HepG2 (cell line): ENCODE data around the gene SUSD6. TPM values are rescaled to one million over a fixed set of nuclear protein-coding genes. Genes with fewer than 3 reads are reported as not detected.

Experiments used
- ATAC-seq: fragments of 200-7000 bp; cut with Tn5 transposase; 3 replicates; pipeline ENCODE4 v1.9.1; 2020; ENCODE audit warnings: mild to moderate bottlenecking, moderate library complexity
- BruUV-seq: library from RNA; stranded (reverse); fragments of 400-500 nt; replicated peaks from 2 replicates; lab custom pipeline; 2021; lab: Mats Ljungman, UMichigan
- CTCF ChIA-PET: fragments of 300-600 bp; formaldehyde crosslinking; extraction: SDS; loops from one replicate; lab custom pipeline; 2021; ENCODE audit warnings: low total read pairs, inconsistent platforms, low intra/inter-chr PET ratio; lab: Yijun Ruan, JAX
- POLR2A ChIA-PET: fragments of 350-600 bp; sonication (Branson Sonifier 250); formaldehyde crosslinking; loops from one replicate; lab custom pipeline; 2020; ENCODE audit warnings: antibody characterized with exemption, inconsistent platforms; lab: Yijun Ruan, JAX
- DNase-seq: peaks from one replicate; pipeline ENCODE4 v3.0.0-alpha.2; 2015; ENCODE audit warnings: low spot score
- FAIRE-seq: peaks from 3 replicates; lab custom pipeline; 2011; peaks lifted over from hg19 to GRCh38; lab: Jason Lieb, UNC
- H2AFZ ChIP-seq: one replicate; pipeline ENCODE4 v1.6.1; 2011; ENCODE audit warnings: low read length, inconsistent platforms
- H3K27ac ChIP-seq: fragments of 300-600 bp; 3 replicates; pipeline ENCODE4 v1.8.0; 2011; ENCODE audit warnings: mixed run types, mild to moderate bottlenecking, mixed read lengths, low read length, inconsistent platforms; ENCODE audit not compliant: insufficient read depth; ENCODE audit errors: extremely low read length
- H3K27me3 ChIP-seq, 2 experiments: fragments of 200-600 bp in 1 of 2; 2 replicates in 1 of 2; 3 replicates in 1 of 2; pipeline versions ENCODE4 v1.6.0 to v1.8.0; 2011; ENCODE audit warnings: low read length in 2 of 2, mild to moderate bottlenecking in 2 of 2, moderate library complexity in 2 of 2, inconsistent platforms in 1 of 2; ENCODE audit not compliant: insufficient read depth in 2 of 2, control insufficient read depth in 1 of 2
- H3K36me3 ChIP-seq, 2 experiments: fragments of 200-600 bp in 1 of 2; replicated peaks in 1 of 2; 2 replicates in 1 of 2; 3 replicates in 1 of 2; pipeline versions ENCODE4 v1.5.1 to v1.8.0; 2011; ENCODE audit warnings: low read length in 2 of 2, inconsistent platforms in 1 of 2; ENCODE audit not compliant: insufficient read depth in 2 of 2, control insufficient read depth in 1 of 2
- H3K4me1 ChIP-seq: 2 replicates; pipeline ENCODE4 v1.5.1; 2012; ENCODE audit warnings: low read length, inconsistent platforms; ENCODE audit not compliant: insufficient read depth
- H3K4me2 ChIP-seq: 2 replicates; pipeline ENCODE4 v1.6.0; 2011; ENCODE audit warnings: low read depth, low read length, inconsistent platforms
- H3K4me3 ChIP-seq, 3 experiments: fragments of 200-600 bp in 1 of 3; sonication (generic), shearing (Covaris generic) in 1 of 3; replicated peaks in 1 of 3; 2 replicates each; pipeline ENCODE4 v1.5.1; 2011 to 2016; ENCODE audit warnings: low read length in 3 of 3, inconsistent platforms in 2 of 3, low read depth in 2 of 3, mild to moderate bottlenecking in 2 of 3, control low read depth in 1 of 3, mixed read lengths in 1 of 3; ENCODE audit not compliant: insufficient read depth in 1 of 3
- H3K79me2 ChIP-seq: one replicate; pipeline ENCODE4 v1.6.1; 2011; ENCODE audit warnings: low read length, inconsistent platforms; ENCODE audit not compliant: insufficient read depth
- H3K9ac ChIP-seq: 2 replicates; pipeline ENCODE4 v1.6.0; 2011; ENCODE audit warnings: mild to moderate bottlenecking, low read depth, low read length, inconsistent platforms; ENCODE audit not compliant: insufficient read depth
- H3K9me3 ChIP-seq: 2 replicates; pipeline ENCODE4 v1.5.1; 2012; ENCODE audit warnings: mild to moderate bottlenecking, low read length
- H4K20me1 ChIP-seq: 2 replicates; pipeline ENCODE4 v1.6.0; 2011; ENCODE audit warnings: inconsistent platforms, mild to moderate bottlenecking, low read length, moderate library complexity; ENCODE audit not compliant: insufficient read depth
- CHCHD3 ChIP-seq: sonication (generic); formaldehyde crosslinking; IDR thresholded peaks from 2 replicates; pipeline ENCODE4 v1.8.0; 2022; ENCODE audit warnings: mild to moderate bottlenecking, missing genetic modification reagents, moderate library complexity
- HCFC1 ChIP-seq: fragments of 150-350 bp; IDR thresholded peaks from 2 replicates; pipeline ENCODE4 v1.6.1; 2014; ENCODE audit warnings: low read depth, low read length
- HDAC1 ChIP-seq: sonication (generic); formaldehyde crosslinking; IDR thresholded peaks from 2 replicates; pipeline ENCODE4 v1.5.1; 2020; ENCODE audit warnings: mild to moderate bottlenecking, missing genetic modification reagents
- HMG20A ChIP-seq: IDR thresholded peaks from 2 replicates; pipeline ENCODE4 v1.6.1; 2016; ENCODE audit warnings: borderline replicate concordance
- MEF2D ChIP-seq: sonication (generic); formaldehyde crosslinking; IDR thresholded peaks from 2 replicates; pipeline ENCODE4 v1.5.1; 2020; ENCODE audit warnings: mild to moderate bottlenecking, missing genetic modification reagents
- ZNF281 ChIP-seq: sonication (generic); formaldehyde crosslinking; IDR thresholded peaks from 2 replicates; pipeline ENCODE4 v1.4.0; 2020; ENCODE audit warnings: missing genetic modification reagents, borderline replicate concordance
- ZNF460 ChIP-seq: sonication (generic); formaldehyde crosslinking; IDR thresholded peaks from 2 replicates; pipeline ENCODE4 v1.5.1; 2020; ENCODE audit warnings: missing genetic modification reagents, mild to moderate bottlenecking, borderline replicate concordance
- ZNF768 ChIP-seq: sonication (generic); formaldehyde crosslinking; IDR thresholded peaks from 2 replicates; pipeline ENCODE4 v1.4.0; 2020; ENCODE audit warnings: missing genetic modification reagents
- WGBS: methylation state at CpG from one replicate; pipeline ENCODE4 v1.1.6; 2017; ENCODE audit warnings: low lambda C conversion rate; 5-methylcytosine and 5-hydroxymethylcytosine counted together
- in situ Hi-C: cut with HindIII; loops from 2 replicates; pipeline ENCODE4 v1.10.0; 2017; ENCODE audit warnings: low pct_unique_long_range_greater_than_20kb; ENCODE audit not compliant: extremely low pct_ligation_motif_present
- intact Hi-C: fragments of 100-400 bp; cut with micrococcal nuclease; formaldehyde crosslinking; loops from one replicate; pipeline ENCODE4 v1.10.0; 2022; ENCODE audit not compliant: unreplicated experiment
- polyA plus RNA-seq, 8 experiments: library from polyadenylated mRNA; depleted of rRNA in 3 of 8; stranded (reverse) in 7 of 8; unstranded in 1 of 8; fragments of >200 nt; fragmentation: Illumina TruSeq in 4 of 8; extraction: Trizol in 4 of 8; gene quantifications; 2 replicates each; pipeline versions ENCODE4 v1.2.1 to v1.2.3, GENCODE V29; 2011 to 2016; ENCODE audit warnings: low read depth in 4 of 8, missing spikeins in 1 of 8, mixed read lengths in 1 of 8; ENCODE audit not compliant: insufficient read depth in 1 of 8
- total RNA-seq, 5 experiments: library from RNA; depleted of rRNA; stranded (reverse); fragments of >200 nt; fragmentation: Illumina TruSeq; extraction: Trizol; gene quantifications; 2 replicates each; pipeline ENCODE4 v1.2.3, GENCODE V29; 2016; ENCODE audit warnings: low read depth in 1 of 5
- TF ChIP-seq, protein P1 (sequence below): sonication (generic); formaldehyde crosslinking; IDR thresholded peaks from 2 replicates; pipeline ENCODE4 v1.9.0; 2022; ENCODE audit warnings: missing genetic modification reagents, mild to moderate bottlenecking, borderline replicate concordance
- TF ChIP-seq, protein P2 (sequence below): sonication (generic); formaldehyde crosslinking; IDR thresholded peaks from 2 replicates; pipeline ENCODE4 v1.5.1; 2020; ENCODE audit warnings: missing genetic modification reagents, mild to moderate bottlenecking, borderline replicate concordance

SUSD6 gene
- total and polyA plus RNA-seq, 2 of the 13 experiments (the other 11 are each of a cell fraction or from before 2014, with no cell fraction given), result 7.2 to 7.4 TPM

DNA sequence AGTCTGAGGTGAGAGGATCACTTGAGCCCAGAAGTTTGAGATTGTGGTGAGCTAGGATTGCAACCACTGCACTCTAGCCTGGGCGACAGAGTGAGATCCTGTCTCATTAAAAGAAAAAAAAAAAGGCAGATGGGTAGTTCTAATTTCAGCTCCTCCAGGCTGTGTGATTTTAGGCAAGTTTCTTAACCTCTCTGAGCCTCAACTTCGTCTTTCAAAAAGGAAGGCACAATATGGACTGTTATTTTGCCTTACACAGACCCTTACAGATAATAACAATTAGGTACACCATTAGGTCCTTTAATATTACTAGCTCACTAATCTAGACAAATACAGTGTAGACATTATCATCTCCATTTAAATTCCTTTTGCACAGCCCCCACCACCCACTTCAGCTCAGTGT lies 31.9 kb upstream of the SUSD6 start:
- in situ Hi-C loops (loop anchor here (25.0 kb wide), 2 partner anchors 433 to 733 kb away; no protein-coding TSS in a partner anchor), intact Hi-C loops (no loop called here)
- ATAC-seq, result no peak
- Histone ChIP-seq H3K27me3 (peaks cover 0 to 25% of the 10 kb centered on the region in 2 experiments; a peak in 2 of 5 replicates), H3K4me1 (peaks cover 19% of the 10 kb centered on the region), H3K36me3 (no peaks in the 10 kb centered on the region), H3K9ac (no peak overlapping the region), H3K4me3 (no peak overlapping the region), H3K9me3 (no peaks in the 10 kb centered on the region), H4K20me1 (no peaks in the 10 kb centered on the region), H3K4me2 (peak overlapping the region; percentile 41), H2AFZ (no peak overlapping the region), H3K79me2 (no peaks in the 10 kb centered on the region), H3K27ac (peak overlapping the region; percentile 47)
- BruUV-seq, result no TSS peak
- DNase-seq, result no peak
- 44% methylated on average over 2 of the region's 2 CpGs for WGBS
- POLR2A ChIA-PET, result interaction anchor here (1.0 to 1.4 kb wide), 2 partner anchors 29 to 187 kb away, joined by 3 to 5 read pairs; partner anchors contain the start of gene SRSF5
- TF ChIP-seq CHCHD3 (CRISPR knock-in tag), result no peak
- TF ChIP-seq ZNF768 (CRISPR knock-in tag), result peak; percentile 80; the same call in 1 of the 2 replicates
- CTCF ChIA-PET, result no interaction called here
- FAIRE-seq, result no peak

DNA sequence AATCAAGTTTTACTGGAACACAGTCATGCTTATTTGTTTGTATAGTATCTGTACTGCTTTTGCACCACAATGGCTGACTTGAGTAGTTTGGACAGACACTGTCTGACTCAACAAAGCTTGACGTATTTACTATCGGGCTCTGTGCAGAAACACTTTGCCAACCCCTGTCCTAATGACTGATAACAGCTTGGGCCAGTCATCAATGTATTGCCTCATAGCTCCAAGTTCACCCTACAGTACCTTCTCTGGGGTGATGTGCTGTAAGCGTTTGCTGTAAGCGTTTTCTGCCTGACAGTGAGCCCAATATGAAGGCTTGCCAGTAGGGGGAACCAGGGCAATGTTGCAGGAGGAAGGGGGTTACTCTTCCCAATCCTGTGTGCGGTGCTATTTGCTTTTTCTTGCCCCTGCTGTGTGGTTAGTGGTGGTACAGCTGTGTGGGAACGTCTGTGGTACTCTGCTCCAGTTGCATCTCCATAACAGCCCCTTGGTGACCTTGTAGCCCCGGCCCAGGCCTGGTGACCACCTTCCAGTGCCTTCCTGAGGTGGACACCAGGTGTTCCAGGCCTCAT lies 31.3 kb upstream of the SUSD6 start:
- FAIRE-seq (peak; percentile 99), DNase-seq (peak; percentile 95), ATAC-seq (peak; percentile 97)
- Histone ChIP-seq H4K20me1 (no peaks in the 10 kb centered on the region), H3K4me2 (peak overlapping the region; percentile 41), H3K27me3 (peaks cover 0 to 21% of the 10 kb centered on the region in 2 experiments; a peak in 2 of 5 replicates), H3K27ac (peak overlapping the region; percentile 47), H2AFZ (no peak overlapping the region), H3K36me3 (no peaks in the 10 kb centered on the region), H3K9ac (no peak overlapping the region), H3K79me2 (no peaks in the 10 kb centered on the region), H3K9me3 (no peaks in the 10 kb centered on the region), H3K4me3 (no peak overlapping the region), H3K4me1 (peaks cover 17% of the 10 kb centered on the region)
- CTCF ChIA-PET, result interaction anchor here (1.2 kb wide), 1 partner anchor 147 kb away, joined by 6 read pairs; no protein-coding TSS in a partner anchor
- BruUV-seq, result no TSS peak
- POLR2A ChIA-PET, result interaction anchor here (1.0 to 1.4 kb wide), 4 partner anchors 28 to 308 kb away, joined by 3 to 5 read pairs (median 4); partner anchors contain the start of genes ERH, SLC39A9 and SRSF5
- 0% methylated on average over 7 of the region's 7 CpGs for WGBS
- intact Hi-C loops, result loop anchor here (1.0 to 2.0 kb wide), 2 partner anchors 23 to 738 kb away; no protein-coding TSS in a partner anchor
- in situ Hi-C loops, result loop anchor here (10.0 to 25.0 kb wide), 3 partner anchors 145 to 732 kb away; no protein-coding TSS in a partner anchor
- TF ChIP-seq ZNF460 (CRISPR knock-in tag) (peak; percentile 27; the same call in 1 of the 2 replicates), MEF2D (CRISPR knock-in tag) (no peak), HDAC1 (peak; percentile 75), HCFC1 (no peak), HMG20A (CRISPR knock-in tag) (peak; percentile 77), ZNF281 (peak; percentile 21; the same call in 1 of the 2 replicates)
- TF ChIP-seq, protein P1, sequence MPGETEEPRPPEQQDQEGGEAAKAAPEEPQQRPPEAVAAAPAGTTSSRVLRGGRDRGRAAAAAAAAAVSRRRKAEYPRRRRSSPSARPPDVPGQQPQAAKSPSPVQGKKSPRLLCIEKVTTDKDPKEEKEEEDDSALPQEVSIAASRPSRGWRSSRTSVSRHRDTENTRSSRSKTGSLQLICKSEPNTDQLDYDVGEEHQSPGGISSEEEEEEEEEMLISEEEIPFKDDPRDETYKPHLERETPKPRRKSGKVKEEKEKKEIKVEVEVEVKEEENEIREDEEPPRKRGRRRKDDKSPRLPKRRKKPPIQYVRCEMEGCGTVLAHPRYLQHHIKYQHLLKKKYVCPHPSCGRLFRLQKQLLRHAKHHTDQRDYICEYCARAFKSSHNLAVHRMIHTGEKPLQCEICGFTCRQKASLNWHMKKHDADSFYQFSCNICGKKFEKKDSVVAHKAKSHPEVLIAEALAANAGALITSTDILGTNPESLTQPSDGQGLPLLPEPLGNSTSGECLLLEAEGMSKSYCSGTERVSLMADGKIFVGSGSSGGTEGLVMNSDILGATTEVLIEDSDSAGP (CRISPR knock-in tag), result no peak
- TF ChIP-seq, protein P2, sequence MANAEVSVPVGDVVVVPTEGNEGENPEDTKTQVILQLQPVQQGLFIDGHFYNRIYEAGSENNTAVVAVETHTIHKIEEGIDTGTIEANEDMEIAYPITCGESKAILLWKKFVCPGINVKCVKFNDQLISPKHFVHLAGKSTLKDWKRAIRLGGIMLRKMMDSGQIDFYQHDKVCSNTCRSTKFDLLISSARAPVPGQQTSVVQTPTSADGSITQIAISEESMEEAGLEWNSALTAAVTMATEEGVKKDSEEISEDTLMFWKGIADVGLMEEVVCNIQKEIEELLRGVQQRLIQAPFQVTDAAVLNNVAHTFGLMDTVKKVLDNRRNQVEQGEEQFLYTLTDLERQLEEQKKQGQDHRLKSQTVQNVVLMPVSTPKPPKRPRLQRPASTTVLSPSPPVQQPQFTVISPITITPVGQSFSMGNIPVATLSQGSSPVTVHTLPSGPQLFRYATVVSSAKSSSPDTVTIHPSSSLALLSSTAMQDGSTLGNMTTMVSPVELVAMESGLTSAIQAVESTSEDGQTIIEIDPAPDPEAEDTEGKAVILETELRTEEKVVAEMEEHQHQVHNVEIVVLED, result peak; percentile 31; the same call in 1 of the 2 replicates
